K562 (cell line): Measurements from ENCODE around the gene CNTROB. TPM values are rescaled to one million over a fixed set of nuclear protein-coding genes. Genes with fewer than 3 reads are reported as not detected.

Experiments used
- ATAC-seq: fragments of 200-7000 bp; cut with Tn5 transposase; 3 replicates; pipeline ENCODE4 v1.9.1; 2020; ENCODE audit warnings: moderate library complexity
- BruUV-seq: library from RNA; stranded (reverse); fragments of 400-500 nt; replicated peaks from 2 replicates; lab custom pipeline; 2021; lab: Mats Ljungman, UMichigan
- CTCF ChIA-PET: fragments of 300-600 bp; formaldehyde crosslinking; extraction: SDS; loops from one replicate; lab custom pipeline; 2021; ENCODE audit warnings: low intra/inter-chr PET ratio; lab: Yijun Ruan, JAX
- POLR2A ChIA-PET: fragments of 300-600, 350-650 bp; sonication (Branson Sonifier 250); formaldehyde crosslinking; extraction: SDS; loops from one replicate; lab custom pipeline; 2021; ENCODE audit warnings: antibody characterized with exemption, inconsistent platforms; lab: Yijun Ruan, JAX
- DNase-seq, 4 experiments: peaks; one replicate each; pipeline versions ENCODE4 v3.0.0 to v3.0.0-alpha.2; 2011 to 2018; ENCODE audit warnings: low spot score in 3 of 4, mixed read lengths in 3 of 4; ENCODE audit errors: extremely low read depth in 1 of 4
- FAIRE-seq: peaks from 2 replicates; lab custom pipeline; 2011; peaks lifted over from hg19 to GRCh38; lab: Jason Lieb, UNC
- H2AFZ ChIP-seq: 2 replicates; pipeline ENCODE4 v1.6.0; 2011; ENCODE audit warnings: low read depth, low read length, control low read depth, inconsistent platforms
- H3K27ac ChIP-seq: fragments of 200-600 bp; 3 replicates; pipeline ENCODE4 v1.8.0; 2011; ENCODE audit warnings: low read depth, mild to moderate bottlenecking, control low read depth, inconsistent platforms, low read length, moderate library complexity, mixed read lengths; ENCODE audit errors: extremely low read depth
- H3K27me3 ChIP-seq, 2 experiments: fragments of 300-600 bp in 1 of 2; 2 replicates in 1 of 2; 3 replicates in 1 of 2; pipeline versions ENCODE4 v1.6.0 to v1.8.0; 2011; ENCODE audit warnings: inconsistent platforms in 2 of 2, low read length in 2 of 2, mild to moderate bottlenecking in 1 of 2, mixed read lengths in 1 of 2, moderate library complexity in 1 of 2; ENCODE audit not compliant: control insufficient read depth in 2 of 2, insufficient read depth in 2 of 2
- H3K36me3 ChIP-seq: fragments of 300-600 bp; 3 replicates; pipeline ENCODE4 v1.8.0; 2011; ENCODE audit warnings: mild to moderate bottlenecking, low read length, inconsistent platforms; ENCODE audit not compliant: control insufficient read depth, insufficient read depth
- H3K4me1 ChIP-seq, 2 experiments: fragments of 200-600 bp in 1 of 2; replicated peaks in 1 of 2; 2 replicates in 1 of 2; 3 replicates in 1 of 2; pipeline versions ENCODE4 v1.5.1 to v1.8.0; 2011; ENCODE audit warnings: inconsistent platforms in 2 of 2, low read length in 2 of 2, mild to moderate bottlenecking in 1 of 2, mixed read lengths in 1 of 2, moderate library complexity in 1 of 2; ENCODE audit not compliant: control insufficient read depth in 2 of 2, insufficient read depth in 2 of 2
- H3K4me2 ChIP-seq: 2 replicates; pipeline ENCODE4 v1.6.1; 2011; ENCODE audit warnings: low read length, control low read depth, inconsistent platforms, mixed read lengths; ENCODE audit not compliant: insufficient read depth
- H3K4me3 ChIP-seq: fragments of 200-600 bp; sonication (generic), shearing (Covaris generic); 2 replicates; pipeline ENCODE4 v1.5.1; 2016; ENCODE audit warnings: control low read depth, inconsistent platforms
- H3K79me2 ChIP-seq: fragments of 200-600 bp; 3 replicates; pipeline ENCODE4 v1.8.0; 2011; ENCODE audit warnings: low read length, inconsistent platforms; ENCODE audit not compliant: control insufficient read depth, insufficient read depth
- H3K9ac ChIP-seq, 2 experiments: 2 replicates each; pipeline versions ENCODE4 v1.6.0 to v1.6.1; 2011; ENCODE audit warnings: low read depth in 2 of 2, low read length in 2 of 2, control low read depth in 1 of 2, inconsistent platforms in 1 of 2, mild to moderate bottlenecking in 1 of 2, mixed read lengths in 1 of 2; ENCODE audit not compliant: insufficient read depth in 1 of 2
- H3K9me1 ChIP-seq: one replicate; pipeline ENCODE4 v1.6.0; 2011; ENCODE audit warnings: inconsistent platforms, mild to moderate bottlenecking, low read length, moderate library complexity; ENCODE audit not compliant: control insufficient read depth, insufficient read depth
- H3K9me3 ChIP-seq: replicated peaks from 2 replicates; pipeline ENCODE4 v1.5.1; 2011; ENCODE audit warnings: low read depth, low read length, inconsistent platforms; ENCODE audit not compliant: control insufficient read depth, insufficient read depth
- H4K20me1 ChIP-seq: replicated peaks from 2 replicates; pipeline ENCODE4 v1.6.1; 2011; ENCODE audit warnings: low read length, inconsistent platforms, mixed read lengths; ENCODE audit not compliant: control insufficient read depth, insufficient read depth
- CCAR2 ChIP-seq: fragments of 200-400 bp; formaldehyde crosslinking; IDR thresholded peaks from 2 replicates; pipeline ENCODE4 v1.6.1; 2017; ENCODE audit warnings: mild to moderate bottlenecking, low read depth, low read length
- CCNT2 ChIP-seq: IDR thresholded peaks from 2 replicates; pipeline ENCODE4 v1.6.1; 2011; ENCODE audit warnings: borderline replicate concordance, low read depth, mild to moderate bottlenecking, moderate library complexity, mixed read lengths, low read length; ENCODE audit not compliant: insufficient read length; ENCODE audit errors: extremely low read depth
- CHCHD3 ChIP-seq: fragments of 250-450 bp; sonication (Bioruptor Pico); IDR thresholded peaks from 2 replicates; pipeline ENCODE4 v2.1.2; 2022; ENCODE audit warnings: mild to moderate bottlenecking
- CREB3 ChIP-seq: fragments of 450-650 bp; conservative IDR thresholded peaks from 2 replicates; pipeline ENCODE4 v1.6.1; 2016; ENCODE audit warnings: missing genetic modification characterization, low read depth, mild to moderate bottlenecking, missing compliant biosample characterization, moderate library complexity
- MCM3 ChIP-seq: fragments of 450-650 bp; IDR thresholded peaks from 2 replicates; pipeline ENCODE4 v1.6.1; 2016
- MEF2D ChIP-seq: conservative IDR thresholded peaks from 2 replicates; pipeline ENCODE4 v1.6.1; 2016; ENCODE audit warnings: low read depth, missing genetic modification characterization, missing compliant biosample characterization
- MTA1 ChIP-seq: fragments of 450-650 bp; IDR thresholded peaks from 2 replicates; pipeline ENCODE4 v1.6.1; 2017; ENCODE audit warnings: borderline replicate concordance
- RBFOX2 ChIP-seq: fragments of 200-400 bp; formaldehyde crosslinking; IDR thresholded peaks from 2 replicates; pipeline ENCODE4 v1.6.1; 2017; ENCODE audit warnings: low read depth, mild to moderate bottlenecking, low read length, moderate library complexity
- SIX5 ChIP-seq, 2 experiments: IDR thresholded peaks; 2 replicates each; pipeline ENCODE4 v1.6.1; 2011; ENCODE audit warnings: low read length in 2 of 2, borderline replicate concordance in 1 of 2, low read depth in 1 of 2, mild to moderate bottlenecking in 1 of 2, moderate library complexity in 1 of 2; ENCODE audit not compliant: insufficient read depth in 1 of 2
- SP2 ChIP-seq: IDR thresholded peaks from 2 replicates; pipeline ENCODE4 v1.6.1; 2011; ENCODE audit warnings: mild to moderate bottlenecking, low read depth, low read length, moderate library complexity; ENCODE audit not compliant: poor library complexity, severe bottlenecking; ENCODE audit errors: extremely low read depth
- TRIM24 ChIP-seq, 2 experiments: fragments of 450-650 bp; IDR thresholded peaks; 2 replicates each; pipeline ENCODE4 v1.6.1; 2016
- ZNF311 ChIP-seq: fragments of 250-450 bp; sonication (Bioruptor Pico); IDR thresholded peaks from 2 replicates; pipeline ENCODE4 v1.4.0; 2020; ENCODE audit warnings: mild to moderate bottlenecking, moderate library complexity
- ZNF551 ChIP-seq: fragments of 250-450 bp; sonication (Bioruptor Pico); IDR thresholded peaks from 2 replicates; pipeline ENCODE4 v1.5.0; 2021; ENCODE audit warnings: mild to moderate bottlenecking, moderate library complexity
- ZNF584 ChIP-seq: fragments of 200-800 bp; sonication (Bioruptor generic); IDR thresholded peaks from 2 replicates; pipeline ENCODE4 v1.6.1; 2016; ENCODE audit warnings: low read depth, mild to moderate bottlenecking, missing genetic modification characterization, missing compliant biosample characterization
- WGBS: fragments of 100-300 bp; shearing (Covaris generic); methylation state at CpG from one replicate; pipeline ENCODE4 v1.1.6; 2016; ENCODE audit warnings: low coverage, mixed read lengths; ENCODE audit not compliant: insufficient coverage; ENCODE audit errors: missing lambda C conversion rate; 5-methylcytosine and 5-hydroxymethylcytosine counted together
- in situ Hi-C: fragments of 300-500 bp; cut with MboI; formaldehyde crosslinking; loops from 4 replicates; pipeline ENCODE4 v1.15.0; 2018; ENCODE audit warnings: inconsistent platforms, mixed read lengths
- intact Hi-C: fragments of 100-400 bp; cut with micrococcal nuclease; formaldehyde crosslinking; loops from 2 replicates; pipeline ENCODE4 v1.14.2; 2022
- polyA plus RNA-seq, 8 experiments: library from polyadenylated mRNA; depleted of rRNA in 4 of 8; stranded (reverse) in 5 of 8; unstranded in 3 of 8; fragments of >200 nt; fragmentation: Nextera tagmentation in 2 of 8; fragmentation: Illumina TruSeq in 1 of 8; extraction: Ambion mirVana in 2 of 8; extraction: Trizol in 1 of 8; gene quantifications; 2 replicates each; pipeline versions ENCODE4 v1.2.1 to v1.2.3, GENCODE V29; 2011 to 2014; ENCODE audit warnings: inconsistent platforms in 1 of 8, missing spikeins in 1 of 8
- total RNA-seq, 7 experiments: library from RNA; depleted of rRNA in 6 of 7; stranded (reverse); fragments of >200 nt in 6 of 7; fragmentation: Illumina TruSeq in 2 of 7; extraction: Trizol in 2 of 7; gene quantifications; 2 replicates each; pipeline versions ENCODE4 v1.2.1 to v1.2.3, GENCODE V29; 2011 to 2021; ENCODE audit warnings: low replicate concordance in 1 of 7

Gene CNTROB
- total and polyA plus RNA-seq, 9 of the 15 experiments (the other 6 are each of a cell fraction or from before 2014, with no cell fraction given): 1.9 to 33.3 (median 23.0) TPM

GRCh38 chr17:7992516-7992915 lies 60.5 kb downstream of the CNTROB start:
- no peaks in the 10 kb centered on the region for H3K79me2 ChIP-seq
- DNase-seq: no peak
- H3K4me1 ChIP-seq: peaks cover 0 to 11% of the 10 kb centered on the region in 2 experiments; a peak in 3 of 5 replicates
- no peak overlapping the region for H3K27ac ChIP-seq
- H3K9me3 ChIP-seq: no peaks in the 10 kb centered on the region
- ATAC-seq: no peak
- ChIA-PET CTCF (no interaction called here), POLR2A (interaction anchor here (0.6 to 1.2 kb wide), 2 partner anchors 13 to 557 kb away, joined by 3 read pairs; no protein-coding TSS in a partner anchor)
- WGBS: 38% methylated on average over 2 of the region's 2 CpGs
- TF ChIP-seq SIX5 (IDR thresholded peaks at IDR 0.05; ENCODE audit: borderline replicate concordance in 1 of 2, insufficient read depth in 1 of 2, low read depth in 1 of 2, low read length in 2 of 2) (no peak), SP2 (no peak), CCNT2 (no peak), CREB3 (no peak), TRIM24 (IDR thresholded peaks at IDR 0.05) (no peak), CCAR2 (no peak), MEF2D (tag) (no peak), ZNF551 (CRISPR knock-in tag) (no peak), MTA1 (no peak), ZNF311 (CRISPR knock-in tag) (no peak), MCM3 (no peak), ZNF584 (no peak), RBFOX2 (no peak), CHCHD3 (CRISPR knock-in tag) (no peak)
- FAIRE-seq: no peak
- H2AFZ ChIP-seq: no peak overlapping the region
- intact Hi-C loops (loop anchor here (5.0 to 10.0 kb wide), 2 partner anchors 62 to 170 kb away; no protein-coding TSS in a partner anchor), in situ Hi-C loops (no loop called here)
- no peaks in the 10 kb centered on the region for H3K36me3 ChIP-seq
- peaks cover 4 to 20% of the 10 kb centered on the region in 2 experiments; a peak in 4 of 5 replicates for H3K27me3 ChIP-seq
- no peak overlapping the region for H3K4me2 ChIP-seq
- H4K20me1 ChIP-seq: no peaks in the 10 kb centered on the region
- no peaks in the 10 kb centered on the region for H3K9me1 ChIP-seq
- H3K4me3 ChIP-seq: no peak overlapping the region
- BruUV-seq: no TSS peak
- H3K9ac ChIP-seq: no peak overlapping the region
